PFSK-1 (cell line): ENCODE measurements around the gene EPB41L4A.

Experiments used
- POLR2AphosphoS5 ChIP-seq: IDR thresholded peaks from 2 replicates; pipeline ENCODE4 v1.6.1; 2012; ENCODE audit warnings: low read depth, mild to moderate bottlenecking, control low read depth, low read length, moderate library complexity
- REST ChIP-seq, 2 experiments: IDR thresholded peaks; 2 replicates each; pipeline versions ENCODE4 v1.6.1 to v1.8.0; 2011 to 2012; ENCODE audit warnings: low read depth in 2 of 2, low read length in 2 of 2, control low read depth in 1 of 2, inconsistent platforms in 1 of 2, mild to moderate bottlenecking in 1 of 2, moderate library complexity in 1 of 2; ENCODE audit not compliant: insufficient read depth in 1 of 2
- TAF1 ChIP-seq: IDR thresholded peaks from 2 replicates; pipeline ENCODE4 v1.6.1; 2012; ENCODE audit warnings: low read length, control low read depth, borderline replicate concordance; ENCODE audit not compliant: insufficient read depth

GRCh38 chr5:112234000-112234399, 185.1 kb downstream of the EPB41L4A start:
- TF ChIP-seq POLR2AphosphoS5 (no peak), REST (IDR thresholded peaks at IDR 0.05; ENCODE audit: insufficient read depth in 1 of 2, low read depth in 2 of 2, low read length in 2 of 2) (no peak), TAF1 (no peak)
